HL-60 (cell line): ENCODE data around the gene MYO16.

ENCODE experiments used
- DNase-seq, 2 experiments: peaks; one replicate each; pipeline ENCODE4 v3.0.0-alpha.2; 2010 to 2020; ENCODE audit warnings: low read depth in 1 of 2, low spot score in 1 of 2
- H3K27ac ChIP-seq: fragments of 250-450 bp; sonication (Bioruptor Pico); replicated peaks from 2 replicates; pipeline ENCODE4 v1.5.1; 2020; ENCODE audit warnings: mild to moderate bottlenecking, moderate library complexity
- H3K27me3 ChIP-seq: fragments of 250-450 bp; sonication (Bioruptor Pico); 2 replicates; pipeline ENCODE4 v1.5.1; 2021; ENCODE audit warnings: mild to moderate bottlenecking, moderate library complexity; ENCODE audit not compliant: insufficient read depth, poor library complexity, severe bottlenecking
- H3K4me3 ChIP-seq: replicated peaks from 2 replicates; pipeline ENCODE4 v1.5.1; 2011; ENCODE audit warnings: mild to moderate bottlenecking, control low read depth, low read length; ENCODE audit not compliant: insufficient read depth
- GABPA ChIP-seq: IDR thresholded peaks from 2 replicates; pipeline ENCODE4 v1.6.1; 2012; ENCODE audit warnings: low read depth
- POLR2AphosphoS5 ChIP-seq: IDR thresholded peaks from 2 replicates; pipeline ENCODE4 v1.6.1; 2012; ENCODE audit warnings: low read depth
- SPI1 ChIP-seq: IDR thresholded peaks from 2 replicates; pipeline ENCODE4 v1.6.1; 2012; ENCODE audit warnings: low read depth, mild to moderate bottlenecking, borderline replicate concordance
- TF ChIP-seq, protein P1 (sequence below): IDR thresholded peaks from 2 replicates; pipeline ENCODE4 v1.6.1; 2012; ENCODE audit warnings: low read depth; ENCODE audit not compliant: insufficient replicate concordance
- TF ChIP-seq, protein P2 (sequence below): IDR thresholded peaks from one replicate; pipeline ENCODE4 v1.5.1; 2011; ENCODE audit warnings: low read length, control low read depth, inconsistent platforms; ENCODE audit not compliant: insufficient read depth

The MYO16 gene

DNA sequence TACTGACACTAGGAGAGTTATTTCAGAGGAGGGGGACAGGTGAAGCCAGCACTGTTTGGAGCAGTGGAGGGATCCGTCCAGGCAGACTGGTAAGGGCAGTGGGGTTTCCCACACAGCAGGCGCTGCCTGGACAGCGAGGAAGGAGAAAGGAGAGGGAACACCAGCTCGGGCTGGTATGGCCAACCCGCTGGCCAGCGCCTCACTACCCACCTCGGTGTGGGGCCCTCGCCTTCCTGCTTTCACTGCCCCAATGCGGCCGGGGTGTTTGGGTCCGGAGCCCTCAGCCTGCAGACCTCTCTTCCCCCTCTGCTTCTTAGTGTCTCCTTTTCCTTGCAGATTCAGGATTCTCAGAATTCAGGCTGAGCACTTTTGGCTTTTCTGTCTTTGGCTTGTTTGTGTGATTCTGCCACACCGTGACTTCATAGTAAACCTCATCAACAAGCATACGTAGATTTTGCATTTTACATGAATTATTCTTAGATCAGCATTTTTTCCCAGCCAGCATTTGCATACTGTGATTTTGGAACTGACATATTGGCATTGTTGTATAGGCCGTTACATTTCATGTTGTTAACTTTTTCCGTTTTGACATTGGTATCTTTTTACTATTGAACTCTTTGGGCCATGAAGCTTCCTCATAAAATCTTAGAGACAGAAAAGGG lies 294.1 kb downstream of the MYO16 start:
- TF ChIP-seq GABPA (no peak), POLR2AphosphoS5 (no peak), SPI1 (no peak)
- TF ChIP-seq, protein P1, sequence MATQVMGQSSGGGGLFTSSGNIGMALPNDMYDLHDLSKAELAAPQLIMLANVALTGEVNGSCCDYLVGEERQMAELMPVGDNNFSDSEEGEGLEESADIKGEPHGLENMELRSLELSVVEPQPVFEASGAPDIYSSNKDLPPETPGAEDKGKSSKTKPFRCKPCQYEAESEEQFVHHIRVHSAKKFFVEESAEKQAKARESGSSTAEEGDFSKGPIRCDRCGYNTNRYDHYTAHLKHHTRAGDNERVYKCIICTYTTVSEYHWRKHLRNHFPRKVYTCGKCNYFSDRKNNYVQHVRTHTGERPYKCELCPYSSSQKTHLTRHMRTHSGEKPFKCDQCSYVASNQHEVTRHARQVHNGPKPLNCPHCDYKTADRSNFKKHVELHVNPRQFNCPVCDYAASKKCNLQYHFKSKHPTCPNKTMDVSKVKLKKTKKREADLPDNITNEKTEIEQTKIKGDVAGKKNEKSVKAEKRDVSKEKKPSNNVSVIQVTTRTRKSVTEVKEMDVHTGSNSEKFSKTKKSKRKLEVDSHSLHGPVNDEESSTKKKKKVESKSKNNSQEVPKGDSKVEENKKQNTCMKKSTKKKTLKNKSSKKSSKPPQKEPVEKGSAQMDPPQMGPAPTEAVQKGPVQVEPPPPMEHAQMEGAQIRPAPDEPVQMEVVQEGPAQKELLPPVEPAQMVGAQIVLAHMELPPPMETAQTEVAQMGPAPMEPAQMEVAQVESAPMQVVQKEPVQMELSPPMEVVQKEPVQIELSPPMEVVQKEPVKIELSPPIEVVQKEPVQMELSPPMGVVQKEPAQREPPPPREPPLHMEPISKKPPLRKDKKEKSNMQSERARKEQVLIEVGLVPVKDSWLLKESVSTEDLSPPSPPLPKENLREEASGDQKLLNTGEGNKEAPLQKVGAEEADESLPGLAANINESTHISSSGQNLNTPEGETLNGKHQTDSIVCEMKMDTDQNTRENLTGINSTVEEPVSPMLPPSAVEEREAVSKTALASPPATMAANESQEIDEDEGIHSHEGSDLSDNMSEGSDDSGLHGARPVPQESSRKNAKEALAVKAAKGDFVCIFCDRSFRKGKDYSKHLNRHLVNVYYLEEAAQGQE = no peak
- TF ChIP-seq, protein P2, sequence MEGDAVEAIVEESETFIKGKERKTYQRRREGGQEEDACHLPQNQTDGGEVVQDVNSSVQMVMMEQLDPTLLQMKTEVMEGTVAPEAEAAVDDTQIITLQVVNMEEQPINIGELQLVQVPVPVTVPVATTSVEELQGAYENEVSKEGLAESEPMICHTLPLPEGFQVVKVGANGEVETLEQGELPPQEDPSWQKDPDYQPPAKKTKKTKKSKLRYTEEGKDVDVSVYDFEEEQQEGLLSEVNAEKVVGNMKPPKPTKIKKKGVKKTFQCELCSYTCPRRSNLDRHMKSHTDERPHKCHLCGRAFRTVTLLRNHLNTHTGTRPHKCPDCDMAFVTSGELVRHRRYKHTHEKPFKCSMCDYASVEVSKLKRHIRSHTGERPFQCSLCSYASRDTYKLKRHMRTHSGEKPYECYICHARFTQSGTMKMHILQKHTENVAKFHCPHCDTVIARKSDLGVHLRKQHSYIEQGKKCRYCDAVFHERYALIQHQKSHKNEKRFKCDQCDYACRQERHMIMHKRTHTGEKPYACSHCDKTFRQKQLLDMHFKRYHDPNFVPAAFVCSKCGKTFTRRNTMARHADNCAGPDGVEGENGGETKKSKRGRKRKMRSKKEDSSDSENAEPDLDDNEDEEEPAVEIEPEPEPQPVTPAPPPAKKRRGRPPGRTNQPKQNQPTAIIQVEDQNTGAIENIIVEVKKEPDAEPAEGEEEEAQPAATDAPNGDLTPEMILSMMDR = no peak
- H3K27me3 ChIP-seq = no peaks in the 10 kb centered on the region
- no peak for DNase-seq
- no peak overlapping the region for H3K27ac ChIP-seq
- H3K4me3 ChIP-seq = no peak overlapping the region

DNA sequence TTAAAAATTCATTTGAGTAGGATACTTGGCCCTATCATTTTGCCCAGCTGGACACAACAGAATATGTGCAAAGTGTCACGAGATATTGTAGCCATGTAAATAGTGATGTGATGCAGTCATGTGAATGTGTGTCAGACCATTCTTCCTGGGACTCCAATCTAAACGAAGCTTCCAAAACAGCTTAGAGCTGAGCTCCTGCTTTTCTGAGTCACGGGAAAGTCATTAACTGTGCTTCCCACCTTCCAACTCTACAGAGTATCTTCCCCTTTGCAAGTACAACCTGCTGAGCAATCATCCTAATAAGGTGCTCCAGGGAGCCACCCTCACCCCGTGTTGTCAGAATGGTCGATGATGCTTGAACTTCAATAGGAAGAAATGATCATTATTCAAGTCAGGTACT lies 294.7 kb downstream of the MYO16 start:
- Histone ChIP-seq H3K27me3 (no peaks in the 10 kb centered on the region), H3K4me3 (no peak overlapping the region), H3K27ac (no peak overlapping the region)
- DNase-seq = no peak
- TF ChIP-seq, protein P2 = no peak
- TF ChIP-seq GABPA (no peak), SPI1 (no peak), POLR2AphosphoS5 (no peak)
- TF ChIP-seq, protein P1 = no peak

DNA sequence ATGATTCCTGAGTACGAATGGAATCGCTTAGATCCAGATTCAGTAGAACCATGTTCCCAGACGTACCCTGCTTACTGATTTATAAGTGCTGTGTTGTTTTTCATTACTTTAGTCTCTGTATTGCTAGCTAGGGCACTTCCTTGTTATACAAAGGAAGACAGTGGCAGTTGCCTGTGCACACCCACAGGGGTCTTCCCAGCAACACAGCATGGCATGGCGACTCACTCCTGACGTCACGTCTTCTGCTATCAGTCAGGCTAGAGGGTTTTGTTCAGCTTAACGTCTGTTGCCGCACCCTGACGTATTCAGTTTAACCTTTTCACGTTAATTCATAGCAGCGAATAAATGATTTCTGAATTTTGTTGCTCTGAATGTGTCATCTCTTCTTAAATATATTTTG lies 295.1 kb downstream of the MYO16 start:
- no peak overlapping the region for H3K27ac ChIP-seq
- H3K27me3 ChIP-seq = no peaks in the 10 kb centered on the region
- no peak overlapping the region for H3K4me3 ChIP-seq
- TF ChIP-seq POLR2AphosphoS5 = no peak
- TF ChIP-seq SPI1 = no peak
- TF ChIP-seq, protein P2 = no peak
- TF ChIP-seq GABPA = no peak
- TF ChIP-seq, protein P1 = no peak
- DNase-seq = peak in 1 of 2 experiments; percentile 28
